Jurkat, Clone E6-1 (cell line): ENCODE results near the gene RPAP3. TPM values are rescaled to one million over a fixed set of nuclear protein-coding genes. Genes with fewer than 3 reads are reported as not detected.

Source experiments
- DNase-seq: peaks from one replicate; pipeline ENCODE4 v3.0.0-alpha.2; 2011; ENCODE audit warnings: low read depth, low spot score
- H3K4me3 ChIP-seq: 2 replicates; pipeline ENCODE4 v1.5.1; 2011; ENCODE audit warnings: mild to moderate bottlenecking, low read length, control low read depth, moderate library complexity
- polyA plus RNA-seq: library from polyadenylated mRNA; unstranded; fragments of >200 nt; gene quantifications from one replicate; pipeline ENCODE4 v1.2.1, GENCODE V29; 2012; ENCODE audit warnings: missing spikeins; ENCODE audit not compliant: insufficient read length, insufficient read depth

The RPAP3 gene, protein sequence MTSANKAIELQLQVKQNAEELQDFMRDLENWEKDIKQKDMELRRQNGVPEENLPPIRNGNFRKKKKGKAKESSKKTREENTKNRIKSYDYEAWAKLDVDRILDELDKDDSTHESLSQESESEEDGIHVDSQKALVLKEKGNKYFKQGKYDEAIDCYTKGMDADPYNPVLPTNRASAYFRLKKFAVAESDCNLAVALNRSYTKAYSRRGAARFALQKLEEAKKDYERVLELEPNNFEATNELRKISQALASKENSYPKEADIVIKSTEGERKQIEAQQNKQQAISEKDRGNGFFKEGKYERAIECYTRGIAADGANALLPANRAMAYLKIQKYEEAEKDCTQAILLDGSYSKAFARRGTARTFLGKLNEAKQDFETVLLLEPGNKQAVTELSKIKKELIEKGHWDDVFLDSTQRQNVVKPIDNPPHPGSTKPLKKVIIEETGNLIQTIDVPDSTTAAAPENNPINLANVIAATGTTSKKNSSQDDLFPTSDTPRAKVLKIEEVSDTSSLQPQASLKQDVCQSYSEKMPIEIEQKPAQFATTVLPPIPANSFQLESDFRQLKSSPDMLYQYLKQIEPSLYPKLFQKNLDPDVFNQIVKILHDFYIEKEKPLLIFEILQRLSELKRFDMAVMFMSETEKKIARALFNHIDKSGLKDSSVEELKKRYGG
- polyA plus RNA-seq = 44.1 TPM

- DNase-seq = peak; percentile 89
- H3K4me3 ChIP-seq = peak within 1 kb of the TSS; percentile 63
These were observed at the start of gene RPAP3 for GRCh38 chr12:47705566-47706425. Gene RPAP3 (minus strand): TSS chr12:47706030. CDS start chr12:47702840, 3,190 bp downstream.

DNA sequence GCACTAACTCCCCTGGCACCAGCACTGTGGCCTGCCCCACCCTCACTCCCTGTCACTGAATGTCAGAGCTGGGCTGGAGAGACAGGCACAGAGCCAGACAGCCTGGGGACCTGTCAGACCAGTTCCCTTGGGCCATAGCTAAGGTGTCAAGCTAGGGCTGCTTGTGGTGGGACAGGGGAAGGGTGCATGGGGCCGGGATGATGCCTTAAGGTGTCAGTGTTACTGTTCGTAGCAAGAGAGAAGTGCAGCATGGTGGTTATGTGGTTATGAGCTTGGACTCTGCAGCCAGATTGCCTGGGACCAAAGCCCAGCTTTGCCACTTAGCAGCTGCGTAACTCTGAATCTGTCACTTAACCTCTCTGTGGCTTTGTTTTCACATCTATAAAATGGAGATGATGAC is 49.1 kb upstream of the RPAP3 start:
- H3K4me3 ChIP-seq = no peak overlapping the region
- DNase-seq = no peak

DNA sequence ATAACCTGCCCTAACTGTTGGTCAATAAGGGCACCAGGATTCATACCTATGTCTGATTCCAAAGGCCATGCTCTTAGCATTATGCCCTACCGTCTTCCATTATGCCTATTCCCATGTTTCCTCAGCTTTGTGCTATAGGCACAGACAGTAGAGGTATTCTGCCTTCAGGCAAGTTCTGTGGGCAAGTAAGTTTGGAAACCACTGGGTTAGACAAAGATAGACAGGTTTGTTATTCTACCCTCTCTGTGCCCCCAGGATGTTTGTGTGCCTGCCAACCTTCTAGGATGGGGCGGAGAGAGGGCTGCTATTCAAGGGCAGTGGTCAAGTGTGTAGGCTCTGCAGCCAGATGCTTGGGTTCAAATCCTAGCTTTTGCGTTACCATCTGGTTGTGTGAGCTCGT is 48.3 kb upstream of the RPAP3 start:
- no peak overlapping the region for H3K4me3 ChIP-seq
- no peak for DNase-seq

DNA sequence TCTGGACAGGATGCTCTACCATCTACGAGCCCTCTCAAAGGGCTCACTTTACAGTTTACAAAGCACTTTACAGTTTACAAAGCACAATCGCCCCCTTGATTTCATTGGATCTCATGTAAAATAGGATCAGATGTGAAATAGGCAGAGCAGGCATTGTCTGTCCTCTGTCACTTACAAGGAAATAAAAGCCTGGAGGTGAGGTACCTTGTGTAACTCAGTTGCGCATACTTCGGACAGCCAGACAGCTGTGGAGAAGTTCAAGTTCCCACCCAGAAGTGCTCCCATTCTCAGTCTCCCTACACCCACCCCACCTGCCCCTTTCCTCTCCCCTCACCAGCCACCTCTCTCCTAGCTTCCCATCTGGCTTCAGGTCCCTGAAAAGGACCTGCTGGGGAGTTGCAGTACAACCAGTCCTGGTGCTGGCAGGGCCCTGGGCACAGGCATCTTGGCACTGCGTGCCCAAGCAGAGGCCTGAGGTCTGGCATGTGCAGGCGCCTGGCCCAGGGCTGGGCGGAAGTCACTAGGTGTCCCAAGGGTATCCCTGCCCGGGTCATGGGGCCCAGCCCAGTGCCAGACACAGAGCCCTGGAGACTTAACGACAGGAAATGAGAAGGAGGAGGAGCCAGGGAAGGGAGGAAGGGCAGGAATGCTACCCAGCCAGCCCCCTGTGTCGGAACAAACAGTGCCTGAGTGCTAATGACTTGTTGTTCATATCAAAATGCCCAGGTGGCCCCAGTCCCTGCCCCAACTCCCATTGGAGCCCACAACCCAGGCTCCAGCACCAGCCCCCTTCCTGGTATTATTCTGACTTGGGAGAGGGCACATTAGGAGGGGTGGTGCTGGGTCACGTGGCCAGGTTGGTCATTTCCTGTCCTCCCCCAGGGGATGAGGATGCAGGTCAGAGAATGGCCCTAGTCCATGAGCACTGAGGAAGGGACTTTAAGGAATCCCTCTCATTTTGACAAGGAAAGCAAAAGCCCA is 47.5 kb upstream of the RPAP3 start:
- H3K4me3 ChIP-seq = no peak overlapping the region
- no peak for DNase-seq

GRCh38 chr12:47752552-47752951 is 46.7 kb upstream of the RPAP3 start:
- H3K4me3 ChIP-seq = no peak overlapping the region
- DNase-seq = no peak

DNA sequence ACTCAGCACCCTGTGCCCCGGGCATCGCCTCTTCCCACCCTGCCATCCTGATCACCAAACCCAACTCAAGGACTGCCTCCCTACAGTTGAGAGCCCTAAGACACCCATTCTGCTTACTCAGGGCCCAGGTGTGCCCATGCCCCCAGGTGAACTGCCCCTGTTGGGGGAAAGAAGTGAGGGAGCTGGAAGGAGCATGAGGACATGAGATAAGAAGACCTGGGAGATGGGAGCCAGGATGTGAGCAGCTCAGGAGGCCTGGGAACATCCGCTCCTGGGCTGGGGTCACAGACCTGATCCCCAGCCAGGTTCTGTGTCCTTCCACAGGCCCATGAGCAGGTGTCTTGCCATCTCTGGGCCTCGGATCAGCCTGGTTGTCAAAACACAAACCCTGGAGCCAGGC is 46.3 kb upstream of the RPAP3 start:
- H3K4me3 ChIP-seq = no peak overlapping the region

DNA sequence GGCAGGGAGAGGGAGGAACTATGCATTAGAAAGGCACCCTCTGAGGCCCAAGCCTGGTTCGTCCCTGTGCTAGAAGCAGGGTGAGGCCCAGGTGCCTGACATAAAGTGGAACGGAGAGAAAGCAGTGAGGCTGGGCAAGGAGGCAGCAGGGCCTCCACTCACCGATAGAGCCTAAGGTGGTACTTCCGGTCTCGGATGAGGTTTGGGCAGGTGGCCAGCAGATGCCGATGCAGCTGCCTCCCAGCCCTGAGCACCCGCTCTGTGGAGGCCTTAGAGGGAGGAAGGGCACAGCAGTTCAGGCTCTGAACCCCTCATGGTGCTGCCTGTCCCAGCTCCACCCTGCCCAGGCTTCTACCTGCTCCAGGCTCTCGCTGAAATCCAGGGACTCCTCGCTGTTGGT is 45.7 kb upstream of the RPAP3 start:
- DNase-seq = no peak
- no peak overlapping the region for H3K4me3 ChIP-seq

More for the DNA sequence above, 46.3 kb upstream of the RPAP3 start:
- DNase-seq = no peak

DNA sequence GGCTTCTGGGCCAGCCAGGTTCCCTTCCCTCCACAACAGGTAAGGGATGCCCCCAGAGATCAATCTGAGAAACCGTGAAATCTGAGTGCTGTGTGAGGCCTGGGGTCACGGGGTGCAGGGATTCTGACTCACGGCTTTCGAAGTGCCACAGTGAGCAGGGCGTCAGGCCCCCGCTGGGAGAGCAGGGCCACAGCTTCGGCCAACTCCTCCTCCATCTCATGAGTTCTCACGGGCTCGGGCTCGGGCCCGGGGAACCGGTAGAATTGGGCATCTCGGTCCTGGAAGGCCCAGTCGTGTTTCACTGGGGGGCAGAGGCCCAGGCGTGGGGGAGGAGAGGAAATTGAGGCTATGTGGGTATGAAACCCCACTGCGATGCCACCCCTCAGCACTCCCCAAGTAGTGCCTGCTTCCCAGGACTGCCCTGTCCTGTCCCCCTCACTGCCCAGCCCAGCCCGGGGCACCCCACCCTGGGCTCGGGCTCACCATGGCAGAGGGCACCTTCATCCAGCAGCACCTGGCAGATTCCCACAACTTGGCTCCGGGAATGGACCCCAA is 45.2 kb upstream of the RPAP3 start:
- no peak for DNase-seq
- no peak overlapping the region for H3K4me3 ChIP-seq

GRCh38 chr12:47750229-47750798 is 44.5 kb upstream of the RPAP3 start:
- no peak overlapping the region for H3K4me3 ChIP-seq
- no peak for DNase-seq

- no peak for DNase-seq
- H3K4me3 ChIP-seq = no peak overlapping the region
These were observed 43.1 kb upstream of the RPAP3 start for GRCh38 chr12:47748899-47749298.

- H3K4me3 ChIP-seq = no peak overlapping the region
- no peak for DNase-seq
These were observed 42.6 kb upstream of the RPAP3 start for GRCh38 chr12:47748507-47748828.

GRCh38 chr12:47747596-47748506 is 42.0 kb upstream of the RPAP3 start:
- DNase-seq = no peak
- H3K4me3 ChIP-seq = no peak overlapping the region

- no peak overlapping the region for H3K4me3 ChIP-seq
- no peak for DNase-seq
These were observed 41.3 kb upstream of the RPAP3 start for GRCh38 chr12:47747126-47747525.

- DNase-seq = no peak
- no peak overlapping the region for H3K4me3 ChIP-seq
These were observed 40.7 kb upstream of the RPAP3 start for GRCh38 chr12:47746523-47746922.

DNA sequence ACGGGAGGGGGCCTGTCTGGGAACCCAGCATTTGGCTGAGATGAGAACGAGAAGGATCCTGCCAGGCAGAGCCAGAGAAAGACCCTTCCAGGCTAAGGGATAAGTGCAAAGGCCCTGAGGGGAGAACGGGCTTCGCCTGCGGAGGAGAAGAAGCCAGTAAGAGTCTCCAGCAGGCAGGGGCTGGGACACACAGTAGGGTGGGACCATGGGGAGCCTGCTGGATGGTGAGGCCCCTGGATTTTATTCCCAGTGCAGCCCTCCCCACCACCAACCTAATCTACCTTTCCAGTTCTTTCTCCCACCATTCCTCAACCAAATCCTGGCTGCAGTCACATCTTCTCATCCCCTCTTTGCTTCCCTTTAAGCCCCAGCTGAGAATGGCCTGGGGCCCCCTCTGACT is 40.2 kb upstream of the RPAP3 start:
- H3K4me3 ChIP-seq = no peak overlapping the region
- no peak for DNase-seq

DNA sequence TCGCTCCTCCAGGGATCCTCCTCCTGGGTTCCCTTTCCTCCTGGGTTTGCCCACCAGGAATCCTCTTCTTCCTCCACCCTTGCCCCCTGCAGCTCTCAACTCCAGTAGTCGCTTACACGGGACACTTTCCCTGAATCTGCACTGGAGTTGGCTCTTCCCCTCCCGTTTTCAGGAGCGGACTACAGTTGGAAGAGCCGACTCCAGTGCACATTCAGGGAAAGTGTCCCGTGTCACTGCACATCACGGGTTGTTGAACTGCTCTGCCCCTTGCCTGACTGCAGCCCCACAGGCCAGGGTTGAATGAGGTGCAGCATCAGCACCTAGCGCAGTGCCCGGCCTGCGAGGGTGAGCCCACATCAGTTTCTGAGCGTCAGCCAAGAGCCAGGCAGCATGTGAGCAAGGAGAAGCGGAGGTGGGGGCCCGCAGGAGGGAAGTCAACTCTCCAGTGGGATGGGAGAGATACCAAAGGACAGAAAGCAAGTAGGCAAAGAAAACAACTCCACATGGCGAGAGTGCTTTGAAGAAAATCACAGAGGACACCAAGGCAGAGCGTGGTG is 39.7 kb upstream of the RPAP3 start:
- H3K4me3 ChIP-seq = no peak overlapping the region
- DNase-seq = no peak
